Choroid plexus epithelial cell (primary cell): ENCODE data around the gene RHOC.

Source experiments
- DNase-seq: peaks from one replicate; pipeline ENCODE4 v3.0.0-alpha.2; 2010; ENCODE audit warnings: low read depth
- H3K4me3 ChIP-seq: 2 replicates; pipeline ENCODE4 v1.5.1; 2011; ENCODE audit warnings: low read depth, mild to moderate bottlenecking, control low read depth, low read length, moderate library complexity
- CTCF ChIP-seq: conservative IDR thresholded peaks from 2 replicates; pipeline ENCODE4 v1.5.1; 2011; ENCODE audit warnings: low read depth, mild to moderate bottlenecking, control low read depth, inconsistent platforms, low read length, moderate library complexity

The RHOC gene

GRCh38 chr1:112700290-112701226 lies 6.4 kb downstream of the RHOC start:
- no peak overlapping the region for H3K4me3 ChIP-seq
- peak; percentile 30 for TF ChIP-seq CTCF
- peak; percentile 99 for DNase-seq

DNA sequence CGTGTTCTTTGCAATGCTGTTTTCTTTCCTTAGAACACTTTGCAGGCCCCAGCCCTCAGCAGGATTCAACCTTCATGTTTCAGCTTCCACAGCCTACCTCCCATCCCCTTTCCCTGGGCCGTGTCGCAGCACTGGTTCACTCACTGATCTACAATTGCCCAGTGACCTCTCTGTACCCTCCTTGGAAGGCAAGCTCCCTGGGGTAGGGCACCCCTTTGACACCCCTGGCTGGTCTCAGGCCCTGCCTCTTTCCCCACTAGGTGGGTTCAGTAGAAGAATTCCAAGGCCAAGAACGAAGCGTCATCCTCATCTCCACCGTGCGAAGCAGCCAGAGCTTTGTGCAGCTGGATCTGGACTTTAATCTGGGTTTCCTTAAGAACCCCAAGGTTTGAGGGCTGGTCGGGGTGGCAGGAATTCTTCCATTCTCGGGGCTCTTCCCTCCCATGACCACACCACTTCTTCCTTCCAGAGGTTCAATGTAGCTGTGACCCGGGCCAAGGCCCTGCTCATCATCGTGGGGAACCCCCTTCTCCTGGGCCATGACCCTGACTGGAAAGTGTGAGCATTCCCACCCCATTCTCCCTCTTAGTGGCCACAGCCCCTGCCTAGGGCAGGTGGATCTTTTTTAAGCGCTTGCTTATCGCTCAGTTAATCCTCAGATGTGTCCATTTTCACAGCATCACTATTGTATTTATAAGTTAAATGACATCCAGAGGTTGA lies 7.3 kb downstream of the RHOC start:
- no peak for DNase-seq
- H3K4me3 ChIP-seq, result no peak overlapping the region
- TF ChIP-seq CTCF, result no peak

DNA sequence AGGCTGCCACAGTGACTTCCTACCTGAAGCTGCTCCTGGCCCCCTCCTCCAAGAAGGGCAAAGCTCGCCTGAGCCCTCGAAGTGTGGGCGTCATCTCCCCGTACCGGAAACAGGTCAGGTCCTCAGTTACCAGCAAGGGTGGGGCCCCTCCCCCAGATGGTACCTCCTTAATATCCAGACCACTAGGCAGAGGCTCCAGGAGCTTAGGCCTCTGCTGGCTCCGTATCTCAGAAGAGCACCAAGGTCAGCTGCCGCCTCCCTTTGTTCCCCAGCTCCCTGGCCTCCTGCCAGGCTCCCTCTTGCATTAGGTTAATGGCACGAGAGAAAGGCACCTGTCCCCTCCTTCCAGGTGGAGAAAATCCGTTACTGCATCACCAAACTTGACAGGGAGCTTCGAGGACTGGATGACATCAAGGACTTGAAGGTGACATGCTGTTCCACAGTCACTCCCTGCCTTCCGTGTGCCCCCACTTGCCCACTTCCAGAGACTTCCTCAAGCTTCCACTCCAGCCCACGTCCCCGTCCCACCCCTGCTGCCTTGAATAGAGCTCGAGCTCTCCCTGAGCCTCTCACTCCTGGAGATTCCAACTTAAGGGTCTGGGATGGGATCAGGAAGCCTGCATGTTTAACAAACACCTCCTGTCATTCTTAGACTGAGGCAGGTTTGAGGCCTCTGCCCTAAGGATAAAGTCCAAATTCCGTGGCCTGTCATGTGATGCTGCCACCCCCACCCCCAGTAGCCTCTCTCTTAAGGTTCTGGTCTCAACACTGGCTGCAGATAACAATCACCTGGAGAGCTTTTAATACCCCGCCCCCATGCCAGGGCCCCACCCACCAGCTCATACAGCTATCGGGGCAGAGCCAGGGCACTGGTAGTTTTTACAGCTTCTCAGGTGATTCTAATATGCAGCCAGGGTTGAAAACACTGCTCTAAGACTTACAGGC lies 8.3 kb downstream of the RHOC start:
- DNase-seq, result no peak
- no peak for TF ChIP-seq CTCF
- no peak overlapping the region for H3K4me3 ChIP-seq

DNA sequence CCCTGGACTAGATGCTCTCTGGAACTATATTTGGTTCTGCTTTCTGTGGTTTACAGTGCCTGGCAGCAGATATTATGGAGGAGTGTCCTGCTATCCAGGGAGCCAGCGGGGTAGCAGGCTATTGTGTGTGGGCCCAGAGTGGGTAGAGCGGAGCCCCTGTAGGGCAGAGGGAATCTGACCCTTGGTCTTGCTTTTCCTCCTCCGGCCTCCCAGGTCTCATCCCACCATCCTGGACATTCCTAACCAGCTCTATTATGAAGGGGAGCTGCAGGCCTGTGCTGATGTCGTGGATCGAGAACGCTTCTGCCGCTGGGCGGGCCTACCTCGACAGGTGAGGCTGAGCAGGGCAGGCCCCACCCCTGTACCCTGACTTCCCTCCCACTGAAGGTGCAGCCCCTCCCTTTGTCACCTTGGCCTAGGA lies 9.1 kb downstream of the RHOC start:
- DNase-seq, result no peak
- TF ChIP-seq CTCF, result no peak
- no peak overlapping the region for H3K4me3 ChIP-seq

DNA sequence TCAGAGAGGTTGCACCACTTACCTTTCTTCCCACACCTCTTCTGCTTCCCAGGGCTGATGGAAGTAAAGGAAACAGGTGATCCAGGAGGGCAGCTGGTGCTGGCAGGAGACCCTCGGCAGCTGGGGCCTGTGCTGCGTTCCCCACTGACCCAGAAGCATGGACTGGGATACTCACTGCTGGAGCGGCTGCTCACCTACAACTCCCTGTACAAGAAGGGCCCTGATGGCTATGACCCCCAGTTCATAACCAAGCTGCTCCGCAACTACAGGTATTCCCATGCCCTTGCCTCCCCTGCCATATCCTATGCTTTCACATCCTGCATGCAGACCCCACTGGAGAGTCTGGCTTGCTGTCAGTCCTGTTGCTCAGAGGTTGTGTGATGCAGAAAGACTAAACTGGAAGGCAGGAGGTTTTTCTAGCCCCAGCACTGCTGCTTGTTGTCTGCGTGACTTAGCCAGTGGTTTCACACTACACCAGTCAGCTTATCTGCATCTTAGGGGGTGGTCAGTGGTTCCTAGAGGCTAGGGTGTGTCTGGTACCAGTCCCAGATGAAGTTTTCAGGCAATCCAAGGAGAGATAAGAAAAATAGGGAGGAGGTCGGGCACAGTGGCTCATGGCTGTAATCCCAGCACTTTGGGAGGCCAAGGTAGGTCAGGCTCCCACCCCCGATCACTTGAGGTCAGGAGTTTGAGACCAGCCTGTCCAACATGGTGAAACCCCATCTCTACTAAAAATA lies 10.2 kb downstream of the RHOC start:
- H3K4me3 ChIP-seq, result no peak overlapping the region
- no peak for DNase-seq
- TF ChIP-seq CTCF, result no peak

GRCh38 chr1:112695276-112695675 lies 11.7 kb downstream of the RHOC start:
- no peak for TF ChIP-seq CTCF
- DNase-seq, result no peak
- H3K4me3 ChIP-seq, result no peak overlapping the region
